GM21825 (cell line): ENCODE data around the gene CROCC.

ENCODE experiments used
- ATAC-seq: cut with Tn5 transposase; IDR thresholded peaks from one replicate; pipeline ENCODE4 v1.9.1; 2021; ENCODE audit warnings: mild to moderate bottlenecking, moderate library complexity; ENCODE audit not compliant: unreplicated experiment

Gene CROCC

DNA sequence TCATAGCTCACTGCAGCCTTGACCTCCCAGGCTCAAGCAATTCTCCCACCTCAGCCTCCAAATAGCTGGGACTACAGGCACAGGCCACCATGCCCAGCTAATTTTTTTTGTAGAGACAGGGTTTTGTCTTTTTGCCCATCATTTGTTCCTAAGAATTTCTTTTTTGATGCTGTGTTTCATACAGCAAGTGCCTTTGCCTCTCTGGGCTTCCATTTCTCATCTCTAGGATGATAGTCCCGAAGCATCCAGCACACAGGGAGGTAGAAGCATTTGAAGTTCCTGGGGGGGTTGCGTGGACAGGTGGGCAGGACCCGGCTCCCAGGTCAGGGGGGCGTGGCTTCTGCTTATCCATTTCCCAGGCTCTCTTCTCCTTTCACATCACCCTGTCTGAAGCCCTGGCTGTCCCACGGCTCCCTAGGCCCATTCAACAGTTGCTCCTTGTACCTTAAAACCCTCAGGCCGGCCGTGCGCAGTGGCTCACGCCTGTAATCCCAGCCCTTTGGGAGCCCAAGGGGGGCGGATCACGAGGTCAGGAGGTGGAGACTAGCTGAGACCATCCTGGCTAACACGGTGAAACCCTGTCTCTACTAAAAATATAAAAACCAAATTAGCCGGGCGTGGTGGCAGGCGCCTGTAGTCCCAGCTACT, 86.6 kb downstream of the CROCC start:
- ATAC-seq: no peak

DNA sequence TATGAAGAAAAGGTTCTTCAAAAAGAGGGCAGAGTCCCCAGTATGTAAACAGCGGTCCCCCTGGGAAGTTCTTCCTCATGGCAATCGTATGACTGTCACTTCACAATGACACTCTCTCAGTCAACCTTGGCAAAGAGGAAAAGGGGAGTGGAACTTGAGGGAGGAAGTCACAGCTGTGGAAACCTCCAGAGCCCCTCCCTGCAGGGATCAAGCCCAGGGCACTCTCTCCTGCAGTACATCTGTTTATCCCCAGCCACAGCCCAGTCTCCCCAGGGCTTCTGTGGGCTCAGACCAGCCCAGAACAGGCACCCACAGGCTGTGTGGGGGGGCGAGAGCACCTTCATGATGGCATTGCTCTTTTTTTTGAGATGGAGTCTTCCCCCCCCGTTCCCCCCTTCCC, 88.0 kb downstream of the CROCC start:
- ATAC-seq: no peak

DNA sequence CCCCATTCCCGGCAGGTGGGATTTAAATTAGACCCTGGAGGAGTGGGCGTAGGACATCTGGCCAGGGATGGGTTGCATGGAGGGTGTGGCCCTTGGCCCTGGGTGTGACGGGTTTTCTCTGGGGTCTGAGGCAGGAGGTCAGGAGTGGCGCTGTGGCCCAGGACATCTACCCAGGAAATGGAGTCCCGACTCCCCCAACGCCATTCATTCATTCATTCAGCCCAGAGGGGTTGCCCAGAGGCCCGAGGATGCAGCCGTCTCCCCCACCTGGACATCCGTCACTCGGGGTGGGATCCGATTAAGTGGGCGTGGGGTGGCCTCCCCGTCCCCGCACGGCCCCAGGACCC, 89.3 kb downstream of the CROCC start:
- no peak for ATAC-seq

DNA sequence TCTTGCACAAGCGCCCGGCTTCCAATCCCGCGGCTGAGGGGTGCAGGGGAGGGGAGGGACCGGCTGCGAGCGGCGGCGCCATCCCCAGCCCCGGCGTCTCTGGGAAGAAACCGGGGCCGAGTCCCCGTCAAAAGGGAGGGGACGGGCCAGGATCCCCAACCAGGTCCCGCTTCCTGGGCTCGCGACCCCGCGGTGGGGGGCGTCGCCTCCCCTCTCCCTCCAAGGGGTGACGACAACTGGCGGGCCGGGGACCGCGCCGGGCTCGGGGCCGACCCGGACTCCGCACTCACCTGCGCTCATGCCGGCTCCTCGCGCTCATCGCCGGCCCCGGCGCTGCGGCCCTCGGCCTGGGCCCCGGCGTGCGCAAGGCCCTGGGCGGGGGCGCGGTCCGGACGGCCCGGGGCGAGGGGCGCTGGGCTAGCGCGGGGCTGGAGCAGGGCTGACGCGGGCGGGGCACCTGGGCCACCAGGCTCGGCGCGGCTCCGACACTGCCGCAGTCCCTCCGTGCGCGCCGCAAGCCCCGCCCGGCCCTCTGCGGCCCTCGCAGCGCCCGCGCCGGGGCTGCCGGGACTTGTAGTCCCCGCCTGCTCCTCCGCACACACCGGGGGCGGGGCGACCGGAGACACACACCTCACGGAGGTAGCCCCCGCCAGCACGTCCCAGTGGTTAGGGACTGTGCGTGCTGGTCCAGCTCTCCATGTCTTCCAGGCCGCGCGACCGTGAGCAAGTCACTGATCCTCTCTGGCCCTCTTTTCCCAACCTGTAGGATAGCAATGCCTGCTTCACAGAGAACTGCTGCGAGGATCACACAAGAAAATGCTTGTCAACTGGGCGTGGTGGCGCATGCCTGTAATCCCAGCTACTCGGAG, 89.9 kb downstream of the CROCC start, which contains the start of gene ATP13A2:
Gene ATP13A2, minus strand, starts transcription at position 490 of the 869 bp plus-strand sequence. Its CDS starts 190 bp downstream, at position 300.
- ATAC-seq: peak; percentile 85

DNA sequence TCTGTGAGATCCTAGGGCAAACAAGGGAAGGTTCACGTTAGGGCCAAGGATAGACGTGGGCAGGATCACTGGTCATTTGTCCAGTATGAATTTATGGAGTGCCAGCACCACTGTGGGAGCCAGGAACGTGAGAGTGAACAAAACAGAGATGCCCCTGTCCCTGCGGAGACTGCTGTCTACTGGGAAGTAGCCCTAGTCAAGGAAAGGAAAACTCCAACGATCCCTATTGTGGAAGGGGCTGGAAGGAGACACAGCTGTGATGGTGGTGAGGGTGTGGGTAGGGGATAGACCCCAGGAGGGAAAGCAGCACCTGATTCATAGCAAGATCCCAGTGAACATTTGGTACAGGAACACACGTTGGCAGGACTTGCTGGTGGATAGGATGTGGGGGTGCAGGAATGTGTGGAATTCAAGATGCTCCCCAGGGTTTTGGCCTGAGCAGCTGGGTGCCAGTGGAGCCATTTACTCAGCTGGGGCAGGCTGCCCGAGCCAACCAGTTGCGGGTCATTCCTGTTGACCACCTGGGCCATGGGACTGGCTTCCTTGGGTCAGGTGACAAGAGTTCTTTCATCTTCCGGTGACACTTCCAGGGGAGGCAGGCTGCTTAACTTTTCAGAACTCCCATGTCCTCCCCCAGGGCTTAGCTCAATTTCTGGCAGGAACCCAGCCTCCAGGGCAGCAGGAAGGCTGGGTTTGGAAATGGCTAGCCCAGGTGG, 91.2 kb downstream of the CROCC start:
- no peak for ATAC-seq

DNA sequence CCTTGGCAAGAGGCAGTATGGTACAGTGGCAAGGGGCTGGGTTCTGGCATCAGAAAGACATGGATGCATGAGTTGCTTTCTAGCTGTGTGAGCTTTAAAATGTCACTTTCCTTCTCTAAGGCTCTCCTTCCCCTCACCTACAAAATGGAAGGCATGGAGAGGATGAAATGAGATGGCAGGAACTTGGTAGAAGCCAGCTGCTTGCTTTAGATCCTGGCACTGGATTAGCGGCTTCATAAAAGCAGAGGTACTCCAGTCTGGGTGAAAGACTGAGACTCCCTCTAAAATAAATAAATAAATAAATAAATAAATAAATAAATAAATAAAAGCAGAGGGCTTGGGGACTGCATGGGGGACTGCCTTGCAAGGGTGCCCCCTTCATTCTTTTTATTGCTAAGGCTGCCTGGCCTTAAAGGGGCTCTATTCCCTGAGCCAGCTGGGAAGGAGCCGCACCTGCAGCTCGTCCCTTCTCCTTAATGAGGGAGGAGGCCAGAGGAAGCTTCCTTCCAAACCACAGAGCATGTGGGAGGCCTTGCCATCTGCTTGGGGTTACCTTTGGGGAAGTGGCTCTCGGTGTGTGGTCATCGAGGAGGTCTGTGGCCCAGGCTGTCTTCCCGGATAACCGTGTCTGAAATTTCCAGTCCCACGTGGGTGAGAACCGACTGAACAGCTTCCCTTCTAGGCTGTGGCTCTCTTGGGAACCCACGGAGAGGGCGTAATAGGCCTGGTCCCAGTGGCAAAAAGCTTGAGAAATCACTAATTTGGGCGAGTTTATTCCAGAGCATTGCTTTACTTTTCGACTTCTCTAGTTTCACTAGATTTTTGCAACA, 92.0 kb downstream of the CROCC start:
- no peak for ATAC-seq

DNA sequence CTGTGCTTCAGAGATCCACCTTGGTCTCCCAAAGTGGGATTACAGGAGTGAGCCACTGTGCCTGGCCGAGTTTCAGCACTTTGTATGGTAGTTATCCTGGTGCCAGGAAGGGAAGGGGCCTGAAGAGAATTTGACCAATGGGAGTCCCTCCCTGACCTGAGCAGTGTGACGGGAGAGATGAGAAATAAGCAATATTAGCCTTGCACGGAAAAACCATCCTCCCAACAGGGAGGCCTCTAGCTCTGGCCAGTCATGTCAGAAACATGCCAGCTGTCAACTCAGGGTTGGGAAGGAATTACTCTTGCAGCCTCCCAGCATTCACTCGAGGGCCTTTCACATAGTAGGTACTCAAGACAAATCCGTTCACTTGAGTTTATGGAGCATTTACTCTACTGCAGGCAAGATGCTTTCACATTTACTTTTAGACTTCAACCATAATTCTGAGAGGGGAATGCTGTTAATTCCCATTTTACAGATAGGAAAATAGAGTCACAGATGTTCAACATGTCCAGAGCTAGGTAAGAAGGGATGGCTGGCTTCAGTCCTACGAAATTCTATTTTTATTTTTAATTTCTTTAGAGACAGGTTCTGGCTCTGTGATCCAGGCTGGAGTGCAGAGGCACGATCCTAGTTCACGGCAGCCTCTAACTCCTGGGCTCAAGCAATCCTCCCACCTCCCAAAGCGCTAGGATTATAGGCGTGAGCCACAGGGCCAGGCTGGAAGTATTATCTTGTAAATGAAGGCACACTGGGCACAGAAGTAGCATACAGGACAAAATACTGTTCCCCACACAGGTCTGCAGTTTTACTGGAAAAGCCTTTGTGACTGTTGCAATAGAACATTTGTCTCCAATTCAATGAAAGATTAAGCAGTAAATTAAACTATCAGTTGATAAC, 93.2 kb downstream of the CROCC start:
- ATAC-seq: no peak

DNA sequence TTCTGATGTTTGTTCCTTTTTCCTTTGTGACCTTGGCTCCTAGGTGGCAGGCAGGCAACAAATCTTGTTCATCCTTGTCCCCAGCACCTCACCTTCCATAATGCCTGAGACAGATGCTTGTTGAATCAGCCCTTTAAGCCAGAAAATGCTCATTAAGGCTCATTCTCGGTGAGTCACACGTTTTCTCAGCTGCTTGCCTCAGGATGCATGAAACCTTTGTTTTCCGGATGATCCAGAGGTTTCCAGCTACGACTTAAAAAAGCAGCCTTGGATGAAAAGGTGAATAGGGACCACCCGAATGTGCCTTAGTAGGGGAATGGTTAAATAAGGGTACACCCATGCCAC, 94.6 kb downstream of the CROCC start:
- ATAC-seq: no peak

DNA sequence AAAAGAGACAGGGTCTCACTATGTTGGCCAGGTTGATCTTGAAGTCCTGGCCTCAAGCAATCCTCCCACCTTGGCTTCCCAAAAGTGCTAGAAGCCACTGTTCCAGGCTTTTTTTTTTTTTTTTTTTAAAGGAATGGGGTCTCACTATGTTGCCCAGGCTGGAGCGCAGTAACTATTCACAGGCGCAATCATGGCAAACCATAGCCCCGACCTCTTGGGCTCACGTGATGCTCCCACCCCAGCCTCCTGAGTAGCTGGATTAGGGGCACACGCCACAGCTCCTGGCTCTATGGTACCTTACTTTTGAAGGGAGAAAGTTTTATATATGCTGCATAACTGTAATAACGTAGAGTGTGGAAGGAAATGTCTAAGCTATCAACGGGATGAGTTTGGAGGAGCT, 95.7 kb downstream of the CROCC start:
- ATAC-seq: no peak

DNA sequence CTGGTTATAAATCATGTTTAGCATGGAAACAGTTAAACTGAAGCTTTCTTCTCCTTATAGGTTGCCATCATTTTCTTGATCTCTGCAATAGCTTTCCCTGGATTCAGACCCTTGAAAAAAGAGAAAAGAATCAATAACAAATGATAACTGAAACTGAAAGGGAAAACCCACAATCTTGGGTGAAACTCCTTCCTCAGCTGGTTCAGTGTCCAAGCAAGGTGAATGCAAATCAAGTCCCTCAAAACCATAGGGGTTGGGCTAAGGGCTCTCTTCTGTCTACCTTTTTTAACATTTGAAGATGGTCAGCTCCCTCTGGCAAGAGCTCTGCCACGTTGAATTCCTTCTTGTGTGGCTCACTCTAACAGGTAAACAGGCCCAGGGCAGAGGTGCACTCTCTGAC, 97.1 kb downstream of the CROCC start:
- ATAC-seq: peak; percentile 57

DNA sequence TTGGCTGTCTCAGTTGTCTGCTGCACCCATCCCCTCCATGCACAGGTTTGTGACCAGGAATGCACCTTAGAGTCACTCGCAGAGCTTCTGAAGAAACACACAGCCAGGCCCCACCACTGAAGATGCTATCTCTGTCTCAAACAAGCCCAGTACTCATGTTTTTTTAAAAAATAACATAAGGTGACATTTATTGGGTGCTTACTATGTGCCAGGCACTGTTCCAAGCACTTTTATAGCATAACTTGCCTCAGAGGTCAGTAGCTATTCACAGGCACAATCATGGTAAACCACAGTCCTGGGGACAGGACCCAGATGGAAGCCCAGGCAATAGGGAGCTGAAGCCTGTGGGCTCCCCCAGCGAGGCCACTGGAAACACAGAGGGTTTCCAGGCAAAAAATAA, 98.8 kb downstream of the CROCC start:
- no peak for ATAC-seq

DNA sequence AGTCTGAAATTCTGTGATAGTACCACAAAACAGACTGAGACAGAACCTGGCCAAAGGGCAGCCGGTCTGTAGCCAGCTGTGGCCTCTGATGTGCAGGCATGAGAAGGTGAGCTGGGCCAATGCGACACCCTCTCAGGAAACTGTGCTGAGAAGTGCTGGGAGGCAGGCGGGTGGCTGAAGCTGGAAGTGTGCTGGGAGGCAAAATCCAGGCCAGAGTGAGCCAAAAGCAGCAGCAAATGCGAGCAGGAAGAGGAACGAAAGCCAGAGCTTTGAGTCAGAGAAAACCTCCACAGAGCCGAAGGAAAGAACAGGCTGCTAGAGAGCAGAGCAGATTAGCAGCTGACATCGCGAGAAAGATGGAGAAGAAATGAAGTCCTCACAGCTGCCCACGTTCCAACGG, 100.2 kb downstream of the CROCC start:
- ATAC-seq: no peak
